C4-2B (cell line): ENCODE measurements around the gene SPAG4.

ENCODE experiments used
- CTCF ChIP-seq: fragments of 450-650 bp; conservative IDR thresholded peaks from 2 replicates; pipeline ENCODE4 v1.5.1; 2017; ENCODE audit warnings: mild to moderate bottlenecking
- ZFX ChIP-seq: fragments of 450-650 bp; IDR thresholded peaks from 2 replicates; pipeline ENCODE4 v1.6.1; 2017

DNA sequence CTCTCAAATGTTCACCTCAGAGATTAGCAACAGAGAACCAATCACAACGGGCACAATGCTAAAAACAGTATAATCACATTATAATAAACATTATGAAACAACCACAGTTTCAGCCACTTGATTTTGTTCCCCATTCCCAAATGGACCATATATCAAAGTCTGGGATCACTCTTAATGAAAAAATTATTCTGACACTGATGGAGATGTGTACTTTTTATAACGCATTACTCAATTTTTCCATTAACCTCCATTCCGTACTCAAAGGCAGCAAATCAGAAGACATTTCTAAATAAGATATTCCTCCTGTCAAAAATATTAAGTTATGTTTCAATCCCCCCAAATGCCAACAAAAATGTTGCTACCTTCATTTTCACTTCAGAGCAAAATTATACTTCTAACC lies 46.3 kb downstream of the SPAG4 start:
- TF ChIP-seq CTCF (no peak), ZFX (no peak)
